ENCODE data around the gene PTPRT.

DNA sequence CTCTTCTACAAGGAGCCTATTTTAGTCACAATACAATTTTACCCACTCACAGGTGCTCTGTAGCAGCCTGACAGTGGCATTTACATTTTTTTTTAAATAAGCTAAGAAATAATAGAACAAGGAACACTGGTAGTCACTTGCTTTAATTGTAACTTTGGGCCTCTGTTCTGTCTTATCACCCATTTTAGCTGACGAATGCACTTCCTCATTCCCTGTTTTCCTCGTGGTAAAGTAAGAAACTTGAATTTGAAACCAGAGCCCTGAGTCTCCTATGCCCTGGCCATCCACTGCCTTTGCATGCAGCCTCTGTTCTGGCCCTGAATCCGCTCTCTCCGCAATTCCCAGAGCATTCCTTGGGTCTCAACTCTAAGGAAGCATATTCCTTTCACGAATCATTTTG is 550.6 kb downstream of the PTPRT start:
- TF ChIP-seq, protein P1, sequence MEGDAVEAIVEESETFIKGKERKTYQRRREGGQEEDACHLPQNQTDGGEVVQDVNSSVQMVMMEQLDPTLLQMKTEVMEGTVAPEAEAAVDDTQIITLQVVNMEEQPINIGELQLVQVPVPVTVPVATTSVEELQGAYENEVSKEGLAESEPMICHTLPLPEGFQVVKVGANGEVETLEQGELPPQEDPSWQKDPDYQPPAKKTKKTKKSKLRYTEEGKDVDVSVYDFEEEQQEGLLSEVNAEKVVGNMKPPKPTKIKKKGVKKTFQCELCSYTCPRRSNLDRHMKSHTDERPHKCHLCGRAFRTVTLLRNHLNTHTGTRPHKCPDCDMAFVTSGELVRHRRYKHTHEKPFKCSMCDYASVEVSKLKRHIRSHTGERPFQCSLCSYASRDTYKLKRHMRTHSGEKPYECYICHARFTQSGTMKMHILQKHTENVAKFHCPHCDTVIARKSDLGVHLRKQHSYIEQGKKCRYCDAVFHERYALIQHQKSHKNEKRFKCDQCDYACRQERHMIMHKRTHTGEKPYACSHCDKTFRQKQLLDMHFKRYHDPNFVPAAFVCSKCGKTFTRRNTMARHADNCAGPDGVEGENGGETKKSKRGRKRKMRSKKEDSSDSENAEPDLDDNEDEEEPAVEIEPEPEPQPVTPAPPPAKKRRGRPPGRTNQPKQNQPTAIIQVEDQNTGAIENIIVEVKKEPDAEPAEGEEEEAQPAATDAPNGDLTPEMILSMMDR (IDR thresholded peaks at IDR 0.05), result no peak
- no peak for TF ChIP-seq POLR2AphosphoS5 (IDR thresholded peaks at IDR 0.05)

Measured in gastroesophageal sphincter (tissue), 3 donors.